GM12873 (cell line): ENCODE measurements around the gene SAYSD1.

ENCODE experiments used
- TF ChIP-seq, protein P1 (sequence below): IDR thresholded peaks from 2 replicates; pipeline ENCODE4 v1.5.1; 2012; ENCODE audit warnings: low read depth, mild to moderate bottlenecking, moderate library complexity, low read length, control low read depth; ENCODE audit not compliant: insufficient read depth; ENCODE audit errors: missing control alignments

SAYSD1 gene

DNA sequence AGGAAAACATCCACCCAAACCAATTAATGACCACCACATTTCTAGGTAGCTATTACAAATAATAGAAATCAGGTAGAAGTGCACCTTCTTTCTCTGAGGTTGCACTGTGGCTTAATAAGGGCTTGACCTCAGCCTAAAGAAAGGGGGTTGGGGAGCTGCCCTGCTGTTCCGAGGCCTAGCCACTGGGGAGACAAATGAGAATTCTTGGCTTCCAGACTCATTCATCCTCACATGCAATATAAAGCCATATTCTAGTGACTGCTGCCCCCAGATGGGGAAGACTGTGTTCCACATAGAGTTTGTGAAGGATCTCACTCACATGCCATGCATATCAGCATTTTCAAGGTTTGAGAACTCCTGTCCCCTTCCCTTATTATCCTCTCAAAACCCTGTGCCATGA is 22.9 kb downstream of the SAYSD1 start:
- TF ChIP-seq, protein P1, sequence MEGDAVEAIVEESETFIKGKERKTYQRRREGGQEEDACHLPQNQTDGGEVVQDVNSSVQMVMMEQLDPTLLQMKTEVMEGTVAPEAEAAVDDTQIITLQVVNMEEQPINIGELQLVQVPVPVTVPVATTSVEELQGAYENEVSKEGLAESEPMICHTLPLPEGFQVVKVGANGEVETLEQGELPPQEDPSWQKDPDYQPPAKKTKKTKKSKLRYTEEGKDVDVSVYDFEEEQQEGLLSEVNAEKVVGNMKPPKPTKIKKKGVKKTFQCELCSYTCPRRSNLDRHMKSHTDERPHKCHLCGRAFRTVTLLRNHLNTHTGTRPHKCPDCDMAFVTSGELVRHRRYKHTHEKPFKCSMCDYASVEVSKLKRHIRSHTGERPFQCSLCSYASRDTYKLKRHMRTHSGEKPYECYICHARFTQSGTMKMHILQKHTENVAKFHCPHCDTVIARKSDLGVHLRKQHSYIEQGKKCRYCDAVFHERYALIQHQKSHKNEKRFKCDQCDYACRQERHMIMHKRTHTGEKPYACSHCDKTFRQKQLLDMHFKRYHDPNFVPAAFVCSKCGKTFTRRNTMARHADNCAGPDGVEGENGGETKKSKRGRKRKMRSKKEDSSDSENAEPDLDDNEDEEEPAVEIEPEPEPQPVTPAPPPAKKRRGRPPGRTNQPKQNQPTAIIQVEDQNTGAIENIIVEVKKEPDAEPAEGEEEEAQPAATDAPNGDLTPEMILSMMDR = peak; percentile 36

- TF ChIP-seq, protein P1 = no peak
These were observed 23.8 kb downstream of the SAYSD1 start for GRCh38 chr6:39091220-39091619.

GRCh38 chr6:39090036-39090435 is 24.9 kb downstream of the SAYSD1 start:
- TF ChIP-seq, protein P1 = no peak

DNA sequence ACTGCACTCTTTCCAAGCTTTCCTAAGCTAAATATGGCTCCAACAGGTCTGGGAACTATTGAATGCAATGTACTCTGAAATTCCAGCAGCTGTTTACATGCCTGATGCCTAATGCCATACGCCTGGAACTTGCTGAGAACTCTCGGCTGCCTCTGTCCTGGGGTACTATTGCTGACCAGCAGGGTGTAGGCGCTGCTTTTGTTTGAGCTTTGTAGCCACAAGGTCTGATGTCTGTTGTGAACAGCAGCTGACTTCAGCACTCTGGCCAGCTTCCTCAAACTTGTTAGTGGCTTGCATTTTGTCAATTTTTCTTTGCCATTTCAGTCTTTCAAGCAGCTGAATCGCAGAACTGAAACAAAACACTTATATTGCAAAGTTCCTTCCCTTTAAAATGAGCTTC is 26.7 kb downstream of the SAYSD1 start:
- TF ChIP-seq, protein P1 = peak; percentile 35

GRCh38 chr6:39087197-39087596 is 27.8 kb downstream of the SAYSD1 start:
- TF ChIP-seq, protein P1 = no peak

GRCh38 chr6:39086711-39087110 is 28.3 kb downstream of the SAYSD1 start:
- TF ChIP-seq, protein P1 = no peak

- TF ChIP-seq, protein P1 = no peak
These were observed 28.7 kb downstream of the SAYSD1 start for GRCh38 chr6:39086294-39086693.
